HG03354 (cell line): ENCODE measurements around the gene SRSF10.
"Not testable (repeated sequence)": the region's sequence is repeated elsewhere in the genome, so short reads cannot be mapped to it uniquely, and the experiment has no call there.

Experiments
- ATAC-seq: cut with Tn5 transposase; IDR thresholded peaks from one replicate; pipeline ENCODE4 v1.9.1; 2021; ENCODE audit warnings: mild to moderate bottlenecking; ENCODE audit not compliant: unreplicated experiment, poor library complexity, severe bottlenecking

Gene SRSF10

DNA sequence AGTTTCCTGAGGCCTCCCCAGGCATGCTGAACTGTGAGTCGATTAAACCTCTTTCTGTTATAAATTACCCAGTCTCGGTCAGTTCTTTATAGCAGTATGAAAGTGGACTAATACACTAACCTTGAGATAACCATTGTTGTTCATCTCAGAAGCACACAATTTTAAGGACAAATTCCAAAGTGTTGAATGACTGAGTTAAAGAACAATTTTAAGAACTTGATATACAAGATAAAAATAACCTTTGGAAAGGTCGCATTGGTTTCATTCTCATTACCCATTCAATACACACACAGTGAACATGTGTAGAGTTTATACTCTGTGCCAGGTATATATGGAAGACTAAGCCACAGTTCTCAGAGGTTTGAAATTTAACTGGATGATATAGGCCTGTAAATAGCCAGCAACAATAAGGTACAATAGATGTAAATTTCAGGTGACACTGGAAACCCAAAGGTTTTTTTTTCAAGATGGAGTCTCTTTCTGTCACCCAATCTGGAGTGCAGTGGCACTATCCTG, 19.1 kb upstream of the SRSF10 start:
- no peak for ATAC-seq

GRCh38 chr1:23997812-23998211, 17.7 kb upstream of the SRSF10 start:
- ATAC-seq = no peak

DNA sequence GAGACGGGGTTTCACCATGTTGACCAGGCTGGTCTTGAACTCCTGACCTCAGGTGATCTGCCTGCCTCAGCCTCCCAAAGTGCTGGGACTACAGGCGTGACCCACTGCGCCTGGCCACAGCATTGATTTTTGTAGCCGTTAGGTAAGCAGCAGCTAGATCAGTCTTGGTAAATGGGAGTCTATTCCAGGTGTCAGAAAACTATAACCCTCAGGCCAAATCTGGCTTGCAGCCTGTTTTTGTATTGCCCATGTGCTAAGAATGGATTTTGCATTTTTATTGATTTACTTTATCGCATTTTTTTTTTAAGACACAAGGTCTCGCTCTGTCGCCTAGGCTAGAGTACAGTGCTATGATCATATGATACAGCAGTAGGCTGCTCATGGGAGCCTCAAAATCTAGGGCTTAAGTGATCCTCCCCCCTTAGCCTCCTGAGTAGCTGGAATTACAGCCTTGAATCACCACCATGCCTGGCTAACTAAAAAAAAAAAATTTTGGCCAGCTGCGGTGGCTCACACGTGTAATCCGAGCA, 16.6 kb upstream of the SRSF10 start:
- no peak for ATAC-seq

DNA sequence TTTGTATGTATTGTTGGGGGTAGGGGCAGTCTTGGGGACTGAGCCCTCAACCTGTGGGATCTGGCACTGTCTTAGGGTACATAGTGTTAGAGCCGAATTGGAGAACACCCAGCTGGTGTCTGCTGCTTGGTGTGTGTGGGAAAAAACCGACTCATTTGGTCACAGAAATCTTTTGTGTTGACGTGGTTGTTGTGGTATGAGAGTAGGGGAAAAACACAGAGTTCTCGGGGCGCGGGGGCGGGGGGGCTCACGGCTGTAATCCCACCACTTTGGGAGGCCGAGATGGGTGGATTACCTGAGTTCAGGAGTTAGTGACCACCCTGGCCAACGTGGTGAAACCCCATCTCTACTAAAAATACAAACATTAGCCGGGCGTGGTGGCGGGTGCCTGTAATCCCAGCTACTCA, 15.3 kb upstream of the SRSF10 start:
- ATAC-seq = no peak

DNA sequence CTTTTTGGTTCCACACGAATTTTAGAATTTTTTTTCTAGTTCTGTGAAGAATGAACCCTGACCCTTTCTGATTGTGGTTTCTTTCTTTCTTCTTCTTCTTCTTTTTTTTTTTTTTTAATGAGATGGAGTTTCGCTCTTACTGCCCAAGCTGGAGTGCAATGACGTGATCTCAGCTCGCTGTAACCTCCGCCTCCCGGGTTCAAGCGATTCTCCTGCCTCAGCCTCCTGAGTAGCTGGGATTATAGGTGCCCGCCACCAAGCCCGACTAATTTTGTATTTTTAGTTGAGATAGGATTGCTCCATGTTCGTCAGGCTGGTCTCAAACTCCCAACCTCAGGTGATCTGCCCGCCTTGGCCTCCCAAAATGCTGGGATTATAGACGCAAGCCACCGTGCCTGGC, 11.9 kb upstream of the SRSF10 start:
- ATAC-seq = not testable (repeated sequence)

DNA sequence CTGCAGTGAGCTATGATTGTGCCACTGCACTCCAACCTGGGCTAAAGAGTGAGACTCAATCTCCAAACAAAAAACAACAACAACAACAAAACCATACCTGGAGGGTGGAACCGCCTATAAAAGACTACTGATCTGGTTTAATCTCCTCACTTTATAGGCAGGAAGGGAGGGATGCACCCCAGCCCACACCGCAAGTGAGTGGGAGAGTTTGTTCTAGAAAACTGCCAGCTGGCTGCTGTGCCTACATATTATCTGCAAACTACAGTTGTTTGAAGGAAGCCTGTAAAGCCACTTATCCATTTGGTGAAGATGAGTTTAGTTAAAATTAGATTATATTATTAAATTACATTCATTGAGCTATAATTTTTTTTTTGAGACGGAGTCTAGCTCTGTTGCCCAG, 9.1 kb upstream of the SRSF10 start:
- ATAC-seq = no peak

GRCh38 chr1:23987038-23987437, 6.9 kb upstream of the SRSF10 start:
- ATAC-seq = not testable (repeated sequence)

GRCh38 chr1:23984417-23985186, 4.5 kb upstream of the SRSF10 start:
- ATAC-seq = no peak

GRCh38 chr1:23980728-23981070, 572 bp upstream of the SRSF10 start:
- ATAC-seq = peak; percentile 37

GRCh38 chr1:23979387-23979880, 693 bp downstream of the SRSF10 start:
- ATAC-seq = no peak

DNA sequence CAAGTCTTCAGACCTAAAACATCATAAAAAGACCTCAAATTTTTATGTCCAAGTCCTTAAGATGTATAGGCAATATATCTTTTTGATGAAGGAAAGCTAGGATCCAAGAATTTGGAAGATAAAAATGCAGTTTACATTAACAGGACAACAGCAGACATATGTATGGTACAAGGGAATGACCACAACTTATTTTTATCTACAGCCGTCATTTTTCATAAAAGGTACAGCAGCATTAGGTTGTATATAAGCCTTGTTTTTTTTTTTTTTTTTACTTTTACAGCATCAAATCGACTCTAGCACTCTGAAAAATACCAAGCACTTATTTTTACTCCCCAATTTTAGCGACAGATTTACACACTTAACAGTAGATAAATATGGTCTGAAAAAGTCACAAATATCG, 1.3 kb downstream of the SRSF10 start:
- ATAC-seq = no peak

DNA sequence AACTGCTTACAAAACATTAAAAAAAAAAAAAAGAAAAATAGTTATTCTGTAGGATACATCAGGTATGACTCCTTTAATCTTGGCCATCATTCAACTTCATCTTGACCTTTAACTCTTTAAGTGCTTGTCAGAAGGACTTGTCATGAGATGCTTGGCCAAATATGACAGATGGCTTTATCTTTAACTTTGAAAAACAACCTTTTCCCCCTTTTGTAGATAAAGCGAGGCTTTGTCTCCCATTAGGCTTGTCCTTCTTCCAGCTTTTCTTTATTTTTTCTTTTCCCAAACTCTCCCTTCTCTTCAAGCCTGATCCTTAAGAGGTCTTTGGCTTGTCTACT, 2.3 kb downstream of the SRSF10 start:
- ATAC-seq = no peak

DNA sequence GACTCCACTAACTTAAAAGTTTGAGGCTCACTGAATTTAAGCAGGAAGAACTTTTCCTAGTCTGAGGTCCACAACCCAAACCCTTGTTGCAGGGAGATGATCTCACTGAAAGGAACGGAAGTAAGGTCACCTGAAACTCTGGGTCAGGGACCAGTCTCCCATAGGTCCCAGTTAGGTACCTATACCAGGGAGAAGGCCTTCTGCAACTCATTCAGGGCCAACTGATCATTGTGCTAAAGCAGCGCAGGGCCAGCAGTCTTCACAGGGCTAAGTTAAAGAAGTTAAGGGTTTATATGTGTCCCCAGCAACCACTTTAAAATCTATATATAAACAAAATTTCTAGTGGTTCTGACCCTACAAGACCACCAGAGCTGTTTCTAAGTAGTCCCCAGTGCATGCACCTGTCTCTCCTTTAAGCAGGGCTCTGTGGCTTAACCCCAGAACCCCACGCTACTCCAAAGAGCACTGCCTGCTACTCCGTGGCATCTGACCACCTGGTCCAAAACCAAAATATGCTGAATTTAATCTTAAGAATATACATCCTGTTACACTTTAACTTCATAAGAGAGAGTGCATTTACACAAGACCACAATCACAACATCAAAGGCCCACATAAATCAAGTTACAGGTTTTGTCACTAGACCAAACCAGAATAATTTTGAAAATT, 2.8 kb downstream of the SRSF10 start:
- no peak for ATAC-seq

- no peak for ATAC-seq
Observed at GRCh38 chr1:23967871-23968270, 12.3 kb downstream of the SRSF10 start.

- ATAC-seq = no peak
Observed at GRCh38 chr1:23966973-23967493, 13.1 kb downstream of the SRSF10 start.

DNA sequence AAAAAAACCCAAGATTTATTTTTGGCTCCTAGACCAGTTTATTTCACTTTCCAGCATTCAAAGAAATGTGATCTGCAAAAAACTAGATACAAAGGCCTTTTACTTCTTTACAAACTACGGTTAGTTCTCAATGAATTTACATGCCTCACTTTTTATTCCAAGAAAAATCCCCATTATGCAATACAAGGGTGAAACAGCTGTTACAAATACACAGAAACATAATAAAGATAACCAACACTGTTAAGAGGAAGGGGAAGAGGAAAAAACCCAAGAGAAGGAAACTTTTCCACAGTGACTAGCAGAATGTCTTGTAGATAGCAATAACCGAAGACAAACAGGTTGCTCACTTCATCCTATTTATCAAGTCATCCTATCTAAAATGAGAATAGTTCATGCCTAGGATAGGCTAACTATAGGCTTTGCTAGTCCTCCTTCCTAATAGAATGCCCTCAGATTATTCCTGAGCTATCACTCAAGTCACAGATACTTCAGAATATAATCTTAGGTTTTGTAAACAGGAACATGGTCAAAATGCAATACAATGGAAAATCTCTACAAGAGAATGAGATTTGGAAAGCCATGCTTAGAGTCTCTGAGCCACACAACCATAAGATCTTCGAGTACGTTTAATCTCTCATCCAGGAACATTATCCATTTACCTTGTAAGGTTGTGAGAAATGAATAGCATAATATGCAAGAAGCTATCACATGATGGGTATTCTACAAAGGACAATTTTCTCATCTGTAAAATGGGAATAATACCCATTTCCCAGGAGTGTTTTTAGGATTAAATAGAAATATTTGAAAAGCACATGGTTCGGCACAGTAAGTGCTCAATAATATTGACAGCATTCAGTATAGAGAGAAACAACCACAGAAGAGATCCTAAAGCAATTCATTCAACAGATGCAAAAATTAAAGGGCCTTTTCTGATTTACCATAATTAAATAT, 15.1 kb downstream of the SRSF10 start:
- ATAC-seq = no peak

GRCh38 chr1:23964235-23964668, 15.9 kb downstream of the SRSF10 start:
- ATAC-seq = no peak

DNA sequence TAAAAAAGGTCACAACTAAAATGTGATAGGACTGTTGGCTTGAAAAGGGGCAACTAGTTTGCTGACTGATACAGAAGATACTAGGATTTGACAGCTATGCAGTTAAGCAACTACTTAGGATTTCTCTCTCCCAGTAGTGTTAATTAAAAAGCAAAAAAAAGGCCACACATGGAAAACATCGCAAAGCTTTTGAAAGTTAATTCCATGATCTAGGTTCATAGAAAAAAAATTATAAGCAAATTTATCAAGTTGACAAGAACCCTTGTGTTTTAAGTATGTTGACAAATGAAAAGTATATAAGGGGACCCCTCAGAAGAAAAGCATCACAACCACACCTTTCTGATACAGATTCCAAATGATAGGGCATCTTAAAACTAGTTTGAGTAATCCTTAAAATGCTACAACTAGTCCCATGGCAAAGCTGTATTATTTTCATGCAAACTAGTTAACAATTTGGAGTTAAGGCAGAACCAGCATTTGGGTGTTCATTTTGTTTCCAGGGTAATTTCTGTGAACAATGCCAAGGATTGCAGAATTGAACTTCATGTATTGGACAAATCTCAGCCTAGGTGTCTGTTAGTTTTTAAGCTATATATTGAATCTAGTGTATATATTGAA, 16.4 kb downstream of the SRSF10 start:
- no peak for ATAC-seq

- ATAC-seq = no peak
Observed at GRCh38 chr1:23960291-23961020, 19.7 kb downstream of the SRSF10 start.
